ENCODE measurements around the gene RBM48. TPM values are rescaled to one million over a fixed set of nuclear protein-coding genes. Genes with fewer than 3 reads are reported as not detected.
A peak's percentile ranks its signal among the peaks of the same experiment; 100 is the strongest.

RBM48 gene
- polyA plus RNA-seq, 3 donors: 5.2 to 8.5 (median 6.1) TPM

DNA sequence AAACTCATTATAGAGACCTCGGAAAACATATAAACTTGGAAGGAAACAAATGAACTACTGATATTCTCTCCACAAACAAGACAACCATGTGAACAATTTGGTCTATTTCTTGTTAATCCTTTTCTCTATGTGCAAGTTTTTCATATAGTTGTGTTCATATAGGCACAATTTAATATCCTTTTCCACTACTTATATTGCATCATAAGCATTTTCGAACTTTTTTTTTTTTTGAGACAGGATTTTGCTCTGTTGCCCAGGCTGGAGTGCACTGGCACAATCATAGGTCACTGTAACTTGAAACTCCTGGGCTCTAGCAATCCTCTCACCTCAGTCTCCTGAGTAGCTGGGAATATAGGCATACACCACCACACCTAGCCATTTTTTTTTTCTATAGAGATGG lies 5.5 kb upstream of the RBM48 start:
- no peak for DNase-seq
- no peak overlapping the region for H3K4me2 ChIP-seq (replicated peaks; ENCODE audit: extremely low read depth, low read length, poor library complexity, severe bottlenecking)
- TF ChIP-seq, protein P1, sequence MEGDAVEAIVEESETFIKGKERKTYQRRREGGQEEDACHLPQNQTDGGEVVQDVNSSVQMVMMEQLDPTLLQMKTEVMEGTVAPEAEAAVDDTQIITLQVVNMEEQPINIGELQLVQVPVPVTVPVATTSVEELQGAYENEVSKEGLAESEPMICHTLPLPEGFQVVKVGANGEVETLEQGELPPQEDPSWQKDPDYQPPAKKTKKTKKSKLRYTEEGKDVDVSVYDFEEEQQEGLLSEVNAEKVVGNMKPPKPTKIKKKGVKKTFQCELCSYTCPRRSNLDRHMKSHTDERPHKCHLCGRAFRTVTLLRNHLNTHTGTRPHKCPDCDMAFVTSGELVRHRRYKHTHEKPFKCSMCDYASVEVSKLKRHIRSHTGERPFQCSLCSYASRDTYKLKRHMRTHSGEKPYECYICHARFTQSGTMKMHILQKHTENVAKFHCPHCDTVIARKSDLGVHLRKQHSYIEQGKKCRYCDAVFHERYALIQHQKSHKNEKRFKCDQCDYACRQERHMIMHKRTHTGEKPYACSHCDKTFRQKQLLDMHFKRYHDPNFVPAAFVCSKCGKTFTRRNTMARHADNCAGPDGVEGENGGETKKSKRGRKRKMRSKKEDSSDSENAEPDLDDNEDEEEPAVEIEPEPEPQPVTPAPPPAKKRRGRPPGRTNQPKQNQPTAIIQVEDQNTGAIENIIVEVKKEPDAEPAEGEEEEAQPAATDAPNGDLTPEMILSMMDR (IDR thresholded peaks at IDR 0.05): no peak
- peaks cover under 1 to 3% of the 10 kb centered on the region in 2 donors for H3K36me3 ChIP-seq (replicated peaks in 1 of 2; ENCODE audit: control insufficient read depth in 1 of 2, insufficient read depth in 2 of 2, low read length in 2 of 2)
- no peaks in the 10 kb centered on the region for H3K9me3 ChIP-seq (replicated peaks in 1 of 2; ENCODE audit: control insufficient read depth in 1 of 2, insufficient read depth in 1 of 2, low read length in 2 of 2)
- no peak overlapping the region for H3K9ac ChIP-seq (ENCODE audit: insufficient read depth, low read length, poor library complexity, severe bottlenecking)
- Mint-ChIP-seq H3K4me3 (no peak overlapping the region), H3K27ac (peak overlapping the region in 1 of 7 donors; percentile 58), H3K27me3 (ENCODE audit: low read depth in 3 of 3) (no peaks in the 10 kb centered on the region), H3K9me3 (no peaks in the 10 kb centered on the region), H3K4me1 (peaks cover 13% of the 10 kb centered on the region), H3K36me3 (peaks cover 0 to 3% of the 10 kb centered on the region in 2 donors)
- no peak overlapping the region for H3K4me3 ChIP-seq (replicated peaks in 1 of 3; ENCODE audit: low read depth in 2 of 3, low read length in 3 of 3)
- no peaks in the 10 kb centered on the region for H4K20me1 ChIP-seq (ENCODE audit: insufficient read depth, low read length)
- intact Hi-C loops (cut with micrococcal nuclease): loop anchor here (10.0 kb wide), 2 partner anchors 278 to 702 kb away; partner anchors contain the start of genes ANKIB1 (in 1 of the 2), HEPACAM2 (in 1 of the 2) and KRIT1 (in 1 of the 2)
- peaks cover 9 to 12% of the 10 kb centered on the region in 2 donors for H3K4me1 ChIP-seq (ENCODE audit: control insufficient read depth in 1 of 2, insufficient read depth in 2 of 2, low read length in 2 of 2)
- no peaks in the 10 kb centered on the region for H3K27me3 ChIP-seq (ENCODE audit: control insufficient read depth in 2 of 2, insufficient read depth in 2 of 2, low read length in 2 of 2)
- H2AFZ ChIP-seq (ENCODE audit: insufficient read depth, low read depth, low read length, poor library complexity, severe bottlenecking): no peak overlapping the region
- H3K79me2 ChIP-seq (ENCODE audit: insufficient read depth, low read length): peaks cover 8% of the 10 kb centered on the region
- WGBS (ENCODE audit: insufficient coverage): no CpG with 5 or more reads among the region's 2 CpGs
- no peak overlapping the region for H3K27ac ChIP-seq (ENCODE audit: low read depth in 1 of 2, low read length in 2 of 2)

DNA sequence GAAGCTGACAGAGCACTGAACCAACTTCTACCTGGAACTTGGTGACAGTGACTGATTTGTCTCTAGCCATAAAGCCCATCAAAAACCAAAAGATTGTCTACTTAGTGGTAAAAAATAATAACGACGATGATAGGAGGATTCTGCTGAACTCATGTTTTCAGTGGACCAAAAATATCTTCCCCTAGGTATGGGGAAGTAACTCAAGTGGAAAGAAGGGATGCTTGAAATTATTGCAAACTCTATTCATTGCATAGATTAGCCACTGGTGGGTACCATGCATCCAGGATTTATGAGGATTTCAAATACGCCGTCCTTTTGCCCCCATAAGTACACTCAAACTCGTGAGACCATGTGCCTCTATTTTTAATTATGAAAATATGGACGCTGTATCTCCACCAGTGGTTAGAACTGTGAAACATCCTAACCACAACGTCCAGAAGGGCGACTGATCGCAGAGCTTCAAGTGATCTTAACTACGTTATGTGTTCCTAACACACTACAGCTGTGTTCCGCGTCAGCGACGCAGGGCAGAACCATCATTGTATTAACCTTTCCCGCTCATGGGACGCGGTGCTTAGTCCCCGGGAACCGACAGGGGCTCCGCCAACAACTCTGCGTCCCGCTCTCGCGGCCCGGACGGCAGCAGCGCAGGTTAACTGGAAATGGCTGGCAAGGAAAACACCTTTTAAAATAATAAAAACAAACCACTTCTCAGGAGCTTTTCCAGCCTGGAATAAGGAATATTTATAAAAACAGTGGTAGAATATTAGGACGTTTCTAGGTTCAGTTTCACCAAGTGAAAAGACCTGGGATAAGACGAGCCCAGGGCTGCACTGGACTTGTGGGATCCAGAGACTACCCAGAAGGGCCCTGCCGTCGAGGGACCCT lies 1.1 kb upstream of the RBM48 start:
- peaks cover 18% of the 10 kb centered on the region for H3K79me2 ChIP-seq (ENCODE audit: insufficient read depth, low read length)
- peak overlapping the region; percentile 79 for H3K9ac ChIP-seq (ENCODE audit: insufficient read depth, low read length, poor library complexity, severe bottlenecking)
- H2AFZ ChIP-seq (ENCODE audit: insufficient read depth, low read depth, low read length, poor library complexity, severe bottlenecking): peak overlapping the region; percentile 98
- peaks cover 0 to 2% (median 0%) of the 10 kb centered on the region in 7 donors for H3K9me3 Mint-ChIP-seq
- under 1% methylated on average over 21 of the region's 31 CpGs for WGBS (ENCODE audit: insufficient coverage)
- no peaks in the 10 kb centered on the region for H3K9me3 ChIP-seq (replicated peaks in 1 of 2; ENCODE audit: control insufficient read depth in 1 of 2, insufficient read depth in 1 of 2, low read length in 2 of 2)
- peak; percentile 6 to 19 (median 14) for DNase-seq
- peaks cover 16% of the 10 kb centered on the region for H3K4me1 Mint-ChIP-seq
- no peaks in the 10 kb centered on the region for H3K27me3 ChIP-seq (ENCODE audit: control insufficient read depth in 2 of 2, insufficient read depth in 2 of 2, low read length in 2 of 2)
- H4K20me1 ChIP-seq (ENCODE audit: insufficient read depth, low read length): no peaks in the 10 kb centered on the region
- TF ChIP-seq, protein P1 (IDR thresholded peaks at IDR 0.05): no peak
- H3K4me1 ChIP-seq (ENCODE audit: control insufficient read depth in 1 of 2, insufficient read depth in 2 of 2, low read length in 2 of 2): peaks cover 15 to 20% of the 10 kb centered on the region in 2 donors
- H3K27ac Mint-ChIP-seq: peak overlapping the region; percentile 57 to 94 (median 76)
- peak overlapping the region; percentile 88 to 97 (median 92) for H3K4me3 ChIP-seq (replicated peaks in 1 of 3; ENCODE audit: low read depth in 2 of 3, low read length in 3 of 3)
- intact Hi-C loops (cut with micrococcal nuclease): loop anchor here (5.0 to 10.0 kb wide), 3 partner anchors 80 to 697 kb away; partner anchors contain the start of genes ANKIB1 (in 1 of the 2), GATAD1 (in 1 of the 2), HEPACAM2 (in 1 of the 2) and KRIT1 (in 1 of the 2)
- H3K36me3 ChIP-seq (replicated peaks in 1 of 2; ENCODE audit: control insufficient read depth in 1 of 2, insufficient read depth in 2 of 2, low read length in 2 of 2): peaks cover 17 to 24% of the 10 kb centered on the region in 2 donors
- H3K4me2 ChIP-seq (replicated peaks; ENCODE audit: extremely low read depth, low read length, poor library complexity, severe bottlenecking): peak overlapping the region; percentile 97
- no peaks in the 10 kb centered on the region for H3K27me3 Mint-ChIP-seq (ENCODE audit: low read depth in 3 of 3)
- H3K36me3 Mint-ChIP-seq: peaks cover 20 to 26% of the 10 kb centered on the region in 2 donors
- peak overlapping the region; percentile 90 to 92 for H3K4me3 Mint-ChIP-seq
- peak overlapping the region; percentile 10 to 97 for H3K27ac ChIP-seq (ENCODE audit: low read depth in 1 of 2, low read length in 2 of 2)
